NCI-H187 treated with DMSO at 0.1 percent for 48 hours (cell line): ENCODE data around the gene NCR2.

Experiments
- DNase-seq: peaks from one replicate; lab custom pipeline; 2025; lab: John Stamatoyannopoulos, UW

The NCR2 gene

GRCh38 chr6:41331401-41332150 is 3.8 kb upstream of the NCR2 start:
- no peak for DNase-seq

- DNase-seq: no peak
These were observed 3.2 kb upstream of the NCR2 start for GRCh38 chr6:41332241-41332640.

- DNase-seq: no peak
These were observed 2.3 kb upstream of the NCR2 start for GRCh38 chr6:41332842-41333736.

GRCh38 chr6:41334482-41335040 is 847 bp upstream of the NCR2 start:
- no peak for DNase-seq

- no peak for DNase-seq
These were observed 535 bp downstream of the NCR2 start for GRCh38 chr6:41335943-41336342.

- no peak for DNase-seq
These were observed 1.4 kb downstream of the NCR2 start for GRCh38 chr6:41336824-41337223.

GRCh38 chr6:41337709-41338108 is 2.3 kb downstream of the NCR2 start:
- DNase-seq: no peak

GRCh38 chr6:41338659-41339058 is 3.3 kb downstream of the NCR2 start:
- DNase-seq: no peak

- no peak for DNase-seq
These were observed 6.2 kb downstream of the NCR2 start for GRCh38 chr6:41341580-41341979.

- no peak for DNase-seq
These were observed 6.8 kb downstream of the NCR2 start for GRCh38 chr6:41342241-41342640.

- no peak for DNase-seq
These were observed 8.3 kb downstream of the NCR2 start for GRCh38 chr6:41343641-41344187.

- DNase-seq: no peak
These were observed 9.5 kb downstream of the NCR2 start for GRCh38 chr6:41344876-41345275.

- no peak for DNase-seq
These were observed 10.5 kb downstream of the NCR2 start for GRCh38 chr6:41345901-41346300.

GRCh38 chr6:41346441-41346840 is 11.0 kb downstream of the NCR2 start:
- DNase-seq: no peak

- no peak for DNase-seq
These were observed 12.1 kb downstream of the NCR2 start for GRCh38 chr6:41347378-41348050.

- DNase-seq: no peak
These were observed 13.5 kb downstream of the NCR2 start for GRCh38 chr6:41348934-41349333.

- DNase-seq: no peak
These were observed 17.0 kb downstream of the NCR2 start for GRCh38 chr6:41352396-41352795.

- no peak for DNase-seq
These were observed 17.5 kb downstream of the NCR2 start for GRCh38 chr6:41352907-41353306.

GRCh38 chr6:41353333-41353732 is 17.9 kb downstream of the NCR2 start:
- DNase-seq: no peak

GRCh38 chr6:41355952-41356351 is 20.5 kb downstream of the NCR2 start:
- no peak for DNase-seq

GRCh38 chr6:41356825-41357224 is 21.4 kb downstream of the NCR2 start:
- DNase-seq: no peak

- DNase-seq: no peak
These were observed 23.1 kb downstream of the NCR2 start for GRCh38 chr6:41358503-41358902.
